ENCODE results near the gene F10. TPM values are rescaled to one million over a fixed set of nuclear protein-coding genes. Genes with fewer than 3 reads are reported as not detected.

Gene F10
- total and polyA plus RNA-seq, 2 experiments from 2014 or later = 0.76 to 1.6 TPM

GRCh38 chr13:113117911-113118260 is 4.7 kb upstream of the F10 start (continued):
- no peak for TF ChIP-seq ZNF462 (CRISPR knock-in tag; IDR thresholded peaks at IDR 0.05)
- no peak for TF ChIP-seq ZNF114 (CRISPR knock-in tag; IDR thresholded peaks at IDR 0.05)
- no peak for TF ChIP-seq EZH2 (IDR thresholded peaks at IDR 0.05; ENCODE audit: low read depth, unreplicated experiment)
- no peak for TF ChIP-seq JUNB (IDR thresholded peaks at IDR 0.05; ENCODE audit: unreplicated experiment)
- TF ChIP-seq EZH2phosphoT487 (IDR thresholded peaks at IDR 0.05; ENCODE audit: unreplicated experiment) = no peak
- TF ChIP-seq, protein P1, sequence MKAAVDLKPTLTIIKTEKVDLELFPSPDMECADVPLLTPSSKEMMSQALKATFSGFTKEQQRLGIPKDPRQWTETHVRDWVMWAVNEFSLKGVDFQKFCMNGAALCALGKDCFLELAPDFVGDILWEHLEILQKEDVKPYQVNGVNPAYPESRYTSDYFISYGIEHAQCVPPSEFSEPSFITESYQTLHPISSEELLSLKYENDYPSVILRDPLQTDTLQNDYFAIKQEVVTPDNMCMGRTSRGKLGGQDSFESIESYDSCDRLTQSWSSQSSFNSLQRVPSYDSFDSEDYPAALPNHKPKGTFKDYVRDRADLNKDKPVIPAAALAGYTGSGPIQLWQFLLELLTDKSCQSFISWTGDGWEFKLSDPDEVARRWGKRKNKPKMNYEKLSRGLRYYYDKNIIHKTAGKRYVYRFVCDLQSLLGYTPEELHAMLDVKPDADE (IDR thresholded peaks at IDR 0.05) = no peak
- no peak for TF ChIP-seq ZNF331 (CRISPR knock-in tag; IDR thresholded peaks at IDR 0.05; ENCODE audit: low read depth)
- TF ChIP-seq CTCF (conservative IDR thresholded peaks at IDR 0.05; ENCODE audit: low read depth in 2 of 2) = no peak
- no peak for TF ChIP-seq CREB1 (CRISPR knock-in tag; IDR thresholded peaks at IDR 0.05; ENCODE audit: low read depth)

Data from GM23338 (cell line).